ENCODE measurements around the gene GZMH.

DNA sequence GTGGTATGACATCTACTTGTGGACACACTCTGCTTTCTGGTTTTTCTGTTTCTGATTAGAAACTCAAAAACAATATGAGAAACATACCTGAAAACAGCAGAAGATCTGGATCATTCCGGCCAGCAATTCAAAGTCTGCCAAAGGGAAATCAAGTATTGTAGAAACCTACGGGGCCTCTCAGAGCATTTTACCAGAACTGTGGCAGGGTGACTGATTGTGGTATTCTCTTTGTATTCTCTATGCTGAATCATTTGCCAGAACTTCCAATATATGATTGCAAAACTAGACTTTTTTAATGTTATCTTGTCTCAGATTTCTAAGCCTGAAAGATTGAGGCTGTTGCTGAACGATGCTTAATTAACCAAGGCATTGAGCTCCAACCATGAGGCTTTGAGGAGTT is 30.4 kb upstream of the GZMH start:
- TF ChIP-seq, protein P1, sequence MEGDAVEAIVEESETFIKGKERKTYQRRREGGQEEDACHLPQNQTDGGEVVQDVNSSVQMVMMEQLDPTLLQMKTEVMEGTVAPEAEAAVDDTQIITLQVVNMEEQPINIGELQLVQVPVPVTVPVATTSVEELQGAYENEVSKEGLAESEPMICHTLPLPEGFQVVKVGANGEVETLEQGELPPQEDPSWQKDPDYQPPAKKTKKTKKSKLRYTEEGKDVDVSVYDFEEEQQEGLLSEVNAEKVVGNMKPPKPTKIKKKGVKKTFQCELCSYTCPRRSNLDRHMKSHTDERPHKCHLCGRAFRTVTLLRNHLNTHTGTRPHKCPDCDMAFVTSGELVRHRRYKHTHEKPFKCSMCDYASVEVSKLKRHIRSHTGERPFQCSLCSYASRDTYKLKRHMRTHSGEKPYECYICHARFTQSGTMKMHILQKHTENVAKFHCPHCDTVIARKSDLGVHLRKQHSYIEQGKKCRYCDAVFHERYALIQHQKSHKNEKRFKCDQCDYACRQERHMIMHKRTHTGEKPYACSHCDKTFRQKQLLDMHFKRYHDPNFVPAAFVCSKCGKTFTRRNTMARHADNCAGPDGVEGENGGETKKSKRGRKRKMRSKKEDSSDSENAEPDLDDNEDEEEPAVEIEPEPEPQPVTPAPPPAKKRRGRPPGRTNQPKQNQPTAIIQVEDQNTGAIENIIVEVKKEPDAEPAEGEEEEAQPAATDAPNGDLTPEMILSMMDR (IDR thresholded peaks at IDR 0.05; ENCODE audit: borderline replicate concordance, extremely low read depth, low read length, poor library complexity, severe bottlenecking), result no peak
- TF ChIP-seq EZH2 (IDR thresholded peaks at IDR 0.05; ENCODE audit: borderline replicate concordance, low read depth, low read length, severe bottlenecking), result no peak

All from DND-41 (cell line).